ENCODE measurements around the gene FBXO4. TPM values are rescaled to one million over a fixed set of nuclear protein-coding genes. Genes with fewer than 3 reads are reported as not detected.

FBXO4 gene
- total and polyA plus RNA-seq, 2 of the 8 experiments (the other 6 are each of a cell fraction or from before 2014, with no cell fraction given), result 0.60 to 0.88 TPM

DNA sequence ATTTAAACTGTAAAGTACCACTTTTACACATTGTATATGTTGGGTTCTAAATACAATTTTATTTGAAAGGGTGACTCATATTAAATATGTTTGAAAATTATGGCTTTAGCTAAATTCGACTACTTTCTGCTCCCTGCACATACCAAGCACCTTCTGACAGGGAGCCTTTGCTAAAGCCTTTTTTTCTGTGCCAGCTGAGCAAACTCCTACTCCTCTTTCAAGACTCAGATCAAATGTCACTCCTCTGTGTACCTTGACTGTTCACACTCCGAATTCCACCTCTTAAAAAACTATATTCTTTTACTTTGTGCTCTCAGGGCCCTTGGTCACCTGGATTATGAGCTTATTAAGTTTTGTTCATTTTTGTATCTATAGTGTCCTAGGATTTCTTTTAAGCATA, 48.4 kb upstream of the FBXO4 start (continued):
- TF ChIP-seq, protein P1, sequence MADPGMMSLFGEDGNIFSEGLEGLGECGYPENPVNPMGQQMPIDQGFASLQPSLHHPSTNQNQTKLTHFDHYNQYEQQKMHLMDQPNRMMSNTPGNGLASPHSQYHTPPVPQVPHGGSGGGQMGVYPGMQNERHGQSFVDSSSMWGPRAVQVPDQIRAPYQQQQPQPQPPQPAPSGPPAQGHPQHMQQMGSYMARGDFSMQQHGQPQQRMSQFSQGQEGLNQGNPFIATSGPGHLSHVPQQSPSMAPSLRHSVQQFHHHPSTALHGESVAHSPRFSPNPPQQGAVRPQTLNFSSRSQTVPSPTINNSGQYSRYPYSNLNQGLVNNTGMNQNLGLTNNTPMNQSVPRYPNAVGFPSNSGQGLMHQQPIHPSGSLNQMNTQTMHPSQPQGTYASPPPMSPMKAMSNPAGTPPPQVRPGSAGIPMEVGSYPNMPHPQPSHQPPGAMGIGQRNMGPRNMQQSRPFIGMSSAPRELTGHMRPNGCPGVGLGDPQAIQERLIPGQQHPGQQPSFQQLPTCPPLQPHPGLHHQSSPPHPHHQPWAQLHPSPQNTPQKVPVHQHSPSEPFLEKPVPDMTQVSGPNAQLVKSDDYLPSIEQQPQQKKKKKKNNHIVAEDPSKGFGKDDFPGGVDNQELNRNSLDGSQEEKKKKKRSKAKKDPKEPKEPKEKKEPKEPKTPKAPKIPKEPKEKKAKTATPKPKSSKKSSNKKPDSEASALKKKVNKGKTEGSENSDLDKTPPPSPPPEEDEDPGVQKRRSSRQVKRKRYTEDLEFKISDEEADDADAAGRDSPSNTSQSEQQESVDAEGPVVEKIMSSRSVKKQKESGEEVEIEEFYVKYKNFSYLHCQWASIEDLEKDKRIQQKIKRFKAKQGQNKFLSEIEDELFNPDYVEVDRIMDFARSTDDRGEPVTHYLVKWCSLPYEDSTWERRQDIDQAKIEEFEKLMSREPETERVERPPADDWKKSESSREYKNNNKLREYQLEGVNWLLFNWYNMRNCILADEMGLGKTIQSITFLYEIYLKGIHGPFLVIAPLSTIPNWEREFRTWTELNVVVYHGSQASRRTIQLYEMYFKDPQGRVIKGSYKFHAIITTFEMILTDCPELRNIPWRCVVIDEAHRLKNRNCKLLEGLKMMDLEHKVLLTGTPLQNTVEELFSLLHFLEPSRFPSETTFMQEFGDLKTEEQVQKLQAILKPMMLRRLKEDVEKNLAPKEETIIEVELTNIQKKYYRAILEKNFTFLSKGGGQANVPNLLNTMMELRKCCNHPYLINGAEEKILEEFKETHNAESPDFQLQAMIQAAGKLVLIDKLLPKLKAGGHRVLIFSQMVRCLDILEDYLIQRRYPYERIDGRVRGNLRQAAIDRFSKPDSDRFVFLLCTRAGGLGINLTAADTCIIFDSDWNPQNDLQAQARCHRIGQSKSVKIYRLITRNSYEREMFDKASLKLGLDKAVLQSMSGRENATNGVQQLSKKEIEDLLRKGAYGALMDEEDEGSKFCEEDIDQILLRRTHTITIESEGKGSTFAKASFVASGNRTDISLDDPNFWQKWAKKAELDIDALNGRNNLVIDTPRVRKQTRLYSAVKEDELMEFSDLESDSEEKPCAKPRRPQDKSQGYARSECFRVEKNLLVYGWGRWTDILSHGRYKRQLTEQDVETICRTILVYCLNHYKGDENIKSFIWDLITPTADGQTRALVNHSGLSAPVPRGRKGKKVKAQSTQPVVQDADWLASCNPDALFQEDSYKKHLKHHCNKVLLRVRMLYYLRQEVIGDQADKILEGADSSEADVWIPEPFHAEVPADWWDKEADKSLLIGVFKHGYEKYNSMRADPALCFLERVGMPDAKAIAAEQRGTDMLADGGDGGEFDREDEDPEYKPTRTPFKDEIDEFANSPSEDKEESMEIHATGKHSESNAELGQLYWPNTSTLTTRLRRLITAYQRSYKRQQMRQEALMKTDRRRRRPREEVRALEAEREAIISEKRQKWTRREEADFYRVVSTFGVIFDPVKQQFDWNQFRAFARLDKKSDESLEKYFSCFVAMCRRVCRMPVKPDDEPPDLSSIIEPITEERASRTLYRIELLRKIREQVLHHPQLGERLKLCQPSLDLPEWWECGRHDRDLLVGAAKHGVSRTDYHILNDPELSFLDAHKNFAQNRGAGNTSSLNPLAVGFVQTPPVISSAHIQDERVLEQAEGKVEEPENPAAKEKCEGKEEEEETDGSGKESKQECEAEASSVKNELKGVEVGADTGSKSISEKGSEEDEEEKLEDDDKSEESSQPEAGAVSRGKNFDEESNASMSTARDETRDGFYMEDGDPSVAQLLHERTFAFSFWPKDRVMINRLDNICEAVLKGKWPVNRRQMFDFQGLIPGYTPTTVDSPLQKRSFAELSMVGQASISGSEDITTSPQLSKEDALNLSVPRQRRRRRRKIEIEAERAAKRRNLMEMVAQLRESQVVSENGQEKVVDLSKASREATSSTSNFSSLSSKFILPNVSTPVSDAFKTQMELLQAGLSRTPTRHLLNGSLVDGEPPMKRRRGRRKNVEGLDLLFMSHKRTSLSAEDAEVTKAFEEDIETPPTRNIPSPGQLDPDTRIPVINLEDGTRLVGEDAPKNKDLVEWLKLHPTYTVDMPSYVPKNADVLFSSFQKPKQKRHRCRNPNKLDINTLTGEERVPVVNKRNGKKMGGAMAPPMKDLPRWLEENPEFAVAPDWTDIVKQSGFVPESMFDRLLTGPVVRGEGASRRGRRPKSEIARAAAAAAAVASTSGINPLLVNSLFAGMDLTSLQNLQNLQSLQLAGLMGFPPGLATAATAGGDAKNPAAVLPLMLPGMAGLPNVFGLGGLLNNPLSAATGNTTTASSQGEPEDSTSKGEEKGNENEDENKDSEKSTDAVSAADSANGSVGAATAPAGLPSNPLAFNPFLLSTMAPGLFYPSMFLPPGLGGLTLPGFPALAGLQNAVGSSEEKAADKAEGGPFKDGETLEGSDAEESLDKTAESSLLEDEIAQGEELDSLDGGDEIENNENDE (IDR thresholded peaks at IDR 0.05; ENCODE audit: insufficient replicate concordance, low read length), result no peak
- TF ChIP-seq SAP30 (IDR thresholded peaks at IDR 0.05; ENCODE audit: insufficient read depth, insufficient replicate concordance, low read length) (no peak), TCF12 (IDR thresholded peaks at IDR 0.05; ENCODE audit: low read depth, low read length) (no peak), GABPA (IDR thresholded peaks at IDR 0.05; ENCODE audit: borderline replicate concordance, insufficient read depth, low read length) (no peak)

Data from H1 (cell line).